GM12878 (cell line): ENCODE data around the gene MED6. TPM values are rescaled to one million over a fixed set of nuclear protein-coding genes. Genes with fewer than 3 reads are reported as not detected.

ENCODE experiments used
- ATAC-seq: fragments of 200-7000 bp; cut with Tn5 transposase; 3 replicates; pipeline ENCODE4 v1.9.1; 2020; ENCODE audit warnings: mild to moderate bottlenecking, moderate library complexity
- BruUV-seq: library from RNA; stranded (reverse); fragments of 400-500 nt; replicated peaks from 2 replicates; lab custom pipeline; 2021; lab: Mats Ljungman, UMichigan
- CTCF ChIA-PET: fragments of 300-600 bp; sonication (Branson Sonifier 250); formaldehyde crosslinking; extraction: SDS; loops from one replicate; lab custom pipeline; 2021; ENCODE audit warnings: inconsistent platforms; lab: Yijun Ruan, JAX
- POLR2A ChIA-PET: fragments of 350-600 bp; formaldehyde crosslinking; extraction: SDS; loops from one replicate; lab custom pipeline; 2021; ENCODE audit warnings: inconsistent platforms; lab: Charles Lee
- RAD21 ChIA-PET: fragments of 300-600 bp; sonication (Branson Sonifier 250); formaldehyde crosslinking; loops from one replicate; lab custom pipeline; 2023; ENCODE audit warnings: antibody characterized with exemption; ENCODE audit not compliant: unreplicated experiment; lab: Charles Lee
- SMC1A ChIA-PET: fragments of 300-600 bp; sonication (Branson Sonifier 250); formaldehyde crosslinking; loops from one replicate; lab custom pipeline; 2023; ENCODE audit not compliant: unreplicated experiment, uncharacterized antibody; lab: Charles Lee
- DNase-seq: peaks from one replicate; pipeline ENCODE4 v3.0.0-alpha.2; 2011; ENCODE audit warnings: low read depth, low spot score
- FAIRE-seq: peaks from 3 replicates; lab custom pipeline; 2011; peaks lifted over from hg19 to GRCh38; lab: Jason Lieb, UNC
- H2AFZ ChIP-seq: 2 replicates; pipeline ENCODE4 v1.6.0; 2011; ENCODE audit warnings: low read depth, low read length, control low read depth; ENCODE audit not compliant: control insufficient read depth
- H3K27ac ChIP-seq: 2 replicates; pipeline ENCODE4 v1.5.1; 2011; ENCODE audit warnings: control low read depth; ENCODE audit not compliant: control insufficient read depth, insufficient read depth
- H3K27me3 ChIP-seq, 2 experiments: replicated peaks in 1 of 2; 2 replicates each; pipeline versions ENCODE4 v1.6.0 to v1.6.1; 2011; ENCODE audit warnings: low read length in 1 of 2; ENCODE audit not compliant: control insufficient read depth in 2 of 2, insufficient read depth in 2 of 2
- H3K36me3 ChIP-seq, 2 experiments: 2 replicates each; pipeline ENCODE4 v1.5.1; 2011; ENCODE audit warnings: low read length in 1 of 2; ENCODE audit not compliant: control insufficient read depth in 2 of 2, insufficient read depth in 2 of 2
- H3K4me1 ChIP-seq: 2 replicates; pipeline ENCODE4 v1.6.1; 2011; ENCODE audit warnings: mild to moderate bottlenecking, low read length, moderate library complexity, mixed read lengths; ENCODE audit not compliant: control insufficient read depth, insufficient read depth
- H3K4me2 ChIP-seq: 2 replicates; pipeline ENCODE4 v1.6.0; 2011; ENCODE audit warnings: control low read depth; ENCODE audit not compliant: control insufficient read depth, insufficient read depth
- H3K4me3 ChIP-seq: fragments of 200-600 bp; sonication (generic); 2 replicates; pipeline ENCODE4 v1.5.1; 2016
- H3K79me2 ChIP-seq: 2 replicates; pipeline ENCODE4 v1.6.0; 2011; ENCODE audit warnings: low read length; ENCODE audit not compliant: control insufficient read depth, insufficient read depth
- H3K9ac ChIP-seq: 2 replicates; pipeline ENCODE4 v1.8.0; 2011; ENCODE audit warnings: low read length, control low read depth, mixed read lengths; ENCODE audit not compliant: control insufficient read depth, insufficient read depth
- H3K9me3 ChIP-seq: replicated peaks from 3 replicates; pipeline ENCODE4 v1.5.1; 2011; ENCODE audit warnings: mild to moderate bottlenecking, low read length; ENCODE audit not compliant: control insufficient read depth, insufficient read depth
- H4K20me1 ChIP-seq: 2 replicates; pipeline ENCODE4 v1.6.0; 2011; ENCODE audit not compliant: control insufficient read depth, insufficient read depth
- BCL11A ChIP-seq: IDR thresholded peaks from 2 replicates; pipeline ENCODE4 v1.6.1; 2011; ENCODE audit warnings: low read depth, low read length
- BMI1 ChIP-seq: fragments of 450-650 bp; IDR thresholded peaks from 2 replicates; pipeline ENCODE4 v1.6.1; 2016; ENCODE audit warnings: mild to moderate bottlenecking, moderate library complexity, borderline replicate concordance
- CBX3 ChIP-seq: fragments of 200-600 bp; sonication (generic); IDR thresholded peaks from 2 replicates; pipeline ENCODE4 v1.6.1; 2016; ENCODE audit warnings: low read depth, borderline replicate concordance
- CHD4 ChIP-seq: fragments of 200-600 bp; sonication (generic); IDR thresholded peaks from 2 replicates; pipeline ENCODE4 v1.6.1; 2016; ENCODE audit warnings: mild to moderate bottlenecking
- CREB1 ChIP-seq: IDR thresholded peaks from 2 replicates; pipeline ENCODE4 v1.6.1; 2012; ENCODE audit warnings: low read depth, mild to moderate bottlenecking, inconsistent platforms
- CREM ChIP-seq: IDR thresholded peaks from 2 replicates; pipeline ENCODE4 v1.6.1; 2014; ENCODE audit warnings: antibody characterized with exemption, low read depth
- EP300 ChIP-seq, 2 experiments: fragments of 150-350 bp in 1 of 2; IDR thresholded peaks; 2 replicates each; pipeline ENCODE4 v1.6.1; 2011 to 2012; ENCODE audit warnings: low read depth in 2 of 2, low read length in 2 of 2, borderline replicate concordance in 1 of 2, improper control_type of control experiment in 1 of 2, inconsistent platforms in 1 of 2; ENCODE audit not compliant: control insufficient read depth in 1 of 2
- FOS ChIP-seq: IDR thresholded peaks from 3 replicates; pipeline ENCODE4 v1.6.1; 2011; ENCODE audit warnings: borderline replicate concordance; ENCODE audit not compliant: insufficient read length; ENCODE audit errors: extremely low read depth
- IKZF1 ChIP-seq: fragments of 450-650 bp; conservative IDR thresholded peaks from 2 replicates; pipeline ENCODE4 v1.6.1; 2017; ENCODE audit warnings: antibody characterized with exemption, mild to moderate bottlenecking
- IRF4 ChIP-seq: IDR thresholded peaks from 2 replicates; pipeline ENCODE4 v1.6.1; 2011; ENCODE audit warnings: low read depth, low read length
- NFYA ChIP-seq: IDR thresholded peaks from 2 replicates; pipeline ENCODE4 v1.6.1; 2011; ENCODE audit warnings: low read depth, mild to moderate bottlenecking, low read length, improper control_type of control experiment, borderline replicate concordance
- PAX5 ChIP-seq: IDR thresholded peaks from 2 replicates; pipeline ENCODE4 v1.6.1; 2011; ENCODE audit warnings: low read depth, low read length, borderline replicate concordance
- RAD51 ChIP-seq: fragments of 450-650 bp; IDR thresholded peaks from 2 replicates; pipeline ENCODE4 v1.6.1; 2016; ENCODE audit warnings: moderate library complexity, mild to moderate bottlenecking, inconsistent platforms
- TCF12 ChIP-seq: IDR thresholded peaks from 2 replicates; pipeline ENCODE4 v1.6.1; 2011; ENCODE audit warnings: low read depth, mild to moderate bottlenecking, low read length
- TCF7 ChIP-seq: IDR thresholded peaks from 2 replicates; pipeline ENCODE4 v1.6.1; 2014; ENCODE audit warnings: antibody characterized with exemption, borderline replicate concordance
- WGBS: methylation state at CpG from one replicate; pipeline ENCODE4 v1.1.6; 2016; ENCODE audit warnings: low lambda C conversion rate; ENCODE audit not compliant: insufficient replicate concordance, insufficient coverage; ENCODE audit errors: missing lambda C conversion rate; 5-methylcytosine and 5-hydroxymethylcytosine counted together
- in situ Hi-C: fragments of 300-500 bp; cut with MboI; formaldehyde crosslinking; loops from 9 replicates; pipeline ENCODE4 v1.14.3; 2018; ENCODE audit warnings: mixed read lengths
- intact Hi-C: fragments of 100-400 bp; cut with micrococcal nuclease; formaldehyde crosslinking; loops from one replicate; pipeline ENCODE4 v1.14.2; 2022; ENCODE audit not compliant: unreplicated experiment
- polyA plus RNA-seq, 11 experiments: library from polyadenylated mRNA; depleted of rRNA in 4 of 11; unstranded in 6 of 11; stranded (reverse) in 5 of 11; fragments of >200 nt; fragmentation: Nextera tagmentation in 4 of 11; fragmentation: Illumina TruSeq in 1 of 11; extraction: Ambion mirVana in 4 of 11; extraction: Trizol in 1 of 11; gene quantifications; 1 replicate in 1 of 11; 2 replicates in 10 of 11; pipeline versions ENCODE4 v1.2.1 to v1.2.3, GENCODE V29; 2011 to 2016; ENCODE audit warnings: inconsistent platforms in 2 of 11, missing spikeins in 2 of 11, low read depth in 1 of 11
- total RNA-seq, 4 experiments: library from RNA; depleted of rRNA in 3 of 4; stranded (reverse); fragments of >200 nt in 3 of 4; fragmentation: Illumina TruSeq in 1 of 4; extraction: Trizol in 1 of 4; gene quantifications; 2 replicates each; pipeline versions ENCODE4 v1.2.1 to v1.2.3, GENCODE V29; 2013 to 2021
- TF ChIP-seq, protein P1 (sequence below): fragments of 450-650 bp; IDR thresholded peaks from 2 replicates; pipeline ENCODE4 v1.6.1; 2016; ENCODE audit warnings: mild to moderate bottlenecking, moderate library complexity, borderline replicate concordance
- TF ChIP-seq, protein P2 (sequence below): IDR thresholded peaks from 2 replicates; pipeline ENCODE4 v1.6.1; 2011; ENCODE audit warnings: low read depth, mild to moderate bottlenecking, low read length, moderate library complexity, borderline replicate concordance; ENCODE audit errors: extremely low read depth
- TF ChIP-seq, protein P3 (sequence below): IDR thresholded peaks from 2 replicates; pipeline ENCODE4 v1.6.1; 2011; ENCODE audit warnings: low read depth, low read length, improper control_type of control experiment, borderline replicate concordance

Gene MED6
- total and polyA plus RNA-seq, 10 of the 15 experiments (the other 5 are each of a cell fraction or from before 2014, with no cell fraction given) = 29.2 to 74.9 (median 46.2) TPM

GRCh38 chr14:70624972-70625371, 24.5 kb upstream of the MED6 start:
- no peaks in the 10 kb centered on the region for H3K27me3 ChIP-seq
- intact Hi-C loops (loop anchor here (10.0 kb wide), 1 partner anchor 350 kb away; no protein-coding TSS in a partner anchor), in situ Hi-C loops (loop anchor here (5.0 kb wide), 2 partner anchors 87 to 192 kb away; no protein-coding TSS in a partner anchor)
- SMC1A ChIA-PET = interaction anchor here (0.9 to 8.2 kb wide), 11 partner anchors 10 to 193 kb away, joined by 3 to 135 read pairs (median 6); no protein-coding TSS in a partner anchor
- POLR2A ChIA-PET = interaction anchor here (0.6 kb wide), 1 partner anchor 11 kb away, joined by 5 read pairs; no protein-coding TSS in a partner anchor
- H3K36me3 ChIP-seq = no peaks in the 10 kb centered on the region; a peak in 1 of 4 replicates
- H3K4me3 ChIP-seq = no peak overlapping the region
- H3K79me2 ChIP-seq = no peaks in the 10 kb centered on the region
- H2AFZ ChIP-seq = no peak overlapping the region
- no peaks in the 10 kb centered on the region for H3K4me1 ChIP-seq
- BruUV-seq = no TSS peak
- DNase-seq (no peak), FAIRE-seq (no peak), ATAC-seq (no peak)
- peaks cover 9% of the 10 kb centered on the region; the same call in 2 of the 3 replicates for H3K9me3 ChIP-seq
- TF ChIP-seq CREM (no peak), PAX5 (no peak), RAD51 (no peak), NFYA (no peak), CHD4 (no peak), IKZF1 (no peak), EP300 (IDR thresholded peaks at IDR 0.05; ENCODE audit: borderline replicate concordance in 1 of 2, control insufficient read depth in 1 of 2, low read depth in 2 of 2, low read length in 2 of 2) (no peak), CBX3 (no peak), BCL11A (no peak), TCF12 (no peak), TCF7 (no peak), FOS (no peak), CREB1 (no peak), BMI1 (no peak), IRF4 (no peak)
- TF ChIP-seq, protein P1, sequence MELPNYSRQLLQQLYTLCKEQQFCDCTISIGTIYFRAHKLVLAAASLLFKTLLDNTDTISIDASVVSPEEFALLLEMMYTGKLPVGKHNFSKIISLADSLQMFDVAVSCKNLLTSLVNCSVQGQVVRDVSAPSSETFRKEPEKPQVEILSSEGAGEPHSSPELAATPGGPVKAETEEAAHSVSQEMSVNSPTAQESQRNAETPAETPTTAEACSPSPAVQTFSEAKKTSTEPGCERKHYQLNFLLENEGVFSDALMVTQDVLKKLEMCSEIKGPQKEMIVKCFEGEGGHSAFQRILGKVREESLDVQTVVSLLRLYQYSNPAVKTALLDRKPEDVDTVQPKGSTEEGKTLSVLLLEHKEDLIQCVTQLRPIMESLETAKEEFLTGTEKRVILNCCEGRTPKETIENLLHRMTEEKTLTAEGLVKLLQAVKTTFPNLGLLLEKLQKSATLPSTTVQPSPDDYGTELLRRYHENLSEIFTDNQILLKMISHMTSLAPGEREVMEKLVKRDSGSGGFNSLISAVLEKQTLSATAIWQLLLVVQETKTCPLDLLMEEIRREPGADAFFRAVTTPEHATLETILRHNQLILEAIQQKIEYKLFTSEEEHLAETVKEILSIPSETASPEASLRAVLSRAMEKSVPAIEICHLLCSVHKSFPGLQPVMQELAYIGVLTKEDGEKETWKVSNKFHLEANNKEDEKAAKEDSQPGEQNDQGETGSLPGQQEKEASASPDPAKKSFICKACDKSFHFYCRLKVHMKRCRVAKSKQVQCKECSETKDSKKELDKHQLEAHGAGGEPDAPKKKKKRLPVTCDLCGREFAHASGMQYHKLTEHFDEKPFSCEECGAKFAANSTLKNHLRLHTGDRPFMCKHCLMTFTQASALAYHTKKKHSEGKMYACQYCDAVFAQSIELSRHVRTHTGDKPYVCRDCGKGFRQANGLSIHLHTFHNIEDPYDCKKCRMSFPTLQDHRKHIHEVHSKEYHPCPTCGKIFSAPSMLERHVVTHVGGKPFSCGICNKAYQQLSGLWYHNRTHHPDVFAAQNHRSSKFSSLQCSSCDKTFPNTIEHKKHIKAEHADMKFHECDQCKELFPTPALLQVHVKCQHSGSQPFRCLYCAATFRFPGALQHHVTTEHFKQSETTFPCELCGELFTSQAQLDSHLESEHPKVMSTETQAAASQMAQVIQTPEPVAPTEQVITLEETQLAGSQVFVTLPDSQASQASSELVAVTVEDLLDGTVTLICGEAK = no peak
- TF ChIP-seq, protein P2, sequence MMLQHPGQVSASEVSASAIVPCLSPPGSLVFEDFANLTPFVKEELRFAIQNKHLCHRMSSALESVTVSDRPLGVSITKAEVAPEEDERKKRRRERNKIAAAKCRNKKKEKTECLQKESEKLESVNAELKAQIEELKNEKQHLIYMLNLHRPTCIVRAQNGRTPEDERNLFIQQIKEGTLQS = no peak
- TF ChIP-seq, protein P3, sequence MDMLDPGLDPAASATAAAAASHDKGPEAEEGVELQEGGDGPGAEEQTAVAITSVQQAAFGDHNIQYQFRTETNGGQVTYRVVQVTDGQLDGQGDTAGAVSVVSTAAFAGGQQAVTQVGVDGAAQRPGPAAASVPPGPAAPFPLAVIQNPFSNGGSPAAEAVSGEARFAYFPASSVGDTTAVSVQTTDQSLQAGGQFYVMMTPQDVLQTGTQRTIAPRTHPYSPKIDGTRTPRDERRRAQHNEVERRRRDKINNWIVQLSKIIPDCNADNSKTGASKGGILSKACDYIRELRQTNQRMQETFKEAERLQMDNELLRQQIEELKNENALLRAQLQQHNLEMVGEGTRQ = no peak
- 100% methylated on average over 1 of the region's 1 CpG for WGBS
- H4K20me1 ChIP-seq = no peaks in the 10 kb centered on the region
- no peak overlapping the region for H3K4me2 ChIP-seq
- CTCF ChIA-PET = interaction anchor here (1.1 to 7.7 kb wide), 4 partner anchors 16 to 191 kb away, joined by 7 to 138 read pairs (median 40); partner anchors contain the start of gene TTC9
- RAD21 ChIA-PET = interaction anchor here (0.8 to 4.1 kb wide), 4 partner anchors 38 to 193 kb away, joined by 3 to 58 read pairs (median 6); no protein-coding TSS in a partner anchor
- no peak overlapping the region for H3K9ac ChIP-seq
- no peak overlapping the region for H3K27ac ChIP-seq
